Sigmoid colon (tissue), 3 donors: ENCODE data around the gene GPX3.

Source experiments
- POLR2A ChIP-seq, 2 donors: fragments of 450-650 bp; IDR thresholded peaks; one replicate each; pipeline ENCODE4 v1.6.1; 2016; ENCODE audit warnings: antibody characterized with exemption in 2 of 2, mild to moderate bottlenecking in 2 of 2, moderate library complexity in 2 of 2
- TF ChIP-seq, protein P1 (sequence below), 4 experiments: fragments of 450-650 bp in 3 of 4; fragments of 200-600 bp in 1 of 4; IDR thresholded peaks; one replicate each; pipeline ENCODE4 v1.5.1; 2016 to 2019; ENCODE audit warnings: antibody characterized with exemption in 4 of 4, mild to moderate bottlenecking in 3 of 4, moderate library complexity in 2 of 4

DNA sequence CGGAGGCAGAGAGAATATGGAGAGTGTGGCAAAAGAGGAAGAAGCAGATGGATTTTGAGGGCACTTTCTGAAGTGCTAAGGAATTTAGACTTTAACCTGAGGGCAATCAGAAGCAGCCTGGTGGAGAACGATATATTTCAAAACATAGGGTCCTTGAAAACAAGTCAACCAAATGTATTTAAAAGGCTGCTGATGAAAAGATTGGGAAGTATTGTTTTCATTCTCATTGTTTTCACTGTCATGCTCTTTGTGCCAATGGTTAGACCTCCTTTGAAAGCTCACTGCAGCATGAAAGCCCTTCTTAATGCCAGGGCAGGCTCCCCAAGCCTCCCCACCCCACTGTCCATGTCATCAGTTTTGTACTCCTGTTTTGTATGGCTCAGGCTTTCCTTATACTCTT is 2.5 kb upstream of the GPX3 start:
- TF ChIP-seq, protein P1, sequence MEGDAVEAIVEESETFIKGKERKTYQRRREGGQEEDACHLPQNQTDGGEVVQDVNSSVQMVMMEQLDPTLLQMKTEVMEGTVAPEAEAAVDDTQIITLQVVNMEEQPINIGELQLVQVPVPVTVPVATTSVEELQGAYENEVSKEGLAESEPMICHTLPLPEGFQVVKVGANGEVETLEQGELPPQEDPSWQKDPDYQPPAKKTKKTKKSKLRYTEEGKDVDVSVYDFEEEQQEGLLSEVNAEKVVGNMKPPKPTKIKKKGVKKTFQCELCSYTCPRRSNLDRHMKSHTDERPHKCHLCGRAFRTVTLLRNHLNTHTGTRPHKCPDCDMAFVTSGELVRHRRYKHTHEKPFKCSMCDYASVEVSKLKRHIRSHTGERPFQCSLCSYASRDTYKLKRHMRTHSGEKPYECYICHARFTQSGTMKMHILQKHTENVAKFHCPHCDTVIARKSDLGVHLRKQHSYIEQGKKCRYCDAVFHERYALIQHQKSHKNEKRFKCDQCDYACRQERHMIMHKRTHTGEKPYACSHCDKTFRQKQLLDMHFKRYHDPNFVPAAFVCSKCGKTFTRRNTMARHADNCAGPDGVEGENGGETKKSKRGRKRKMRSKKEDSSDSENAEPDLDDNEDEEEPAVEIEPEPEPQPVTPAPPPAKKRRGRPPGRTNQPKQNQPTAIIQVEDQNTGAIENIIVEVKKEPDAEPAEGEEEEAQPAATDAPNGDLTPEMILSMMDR (IDR thresholded peaks at IDR 0.05) = no peak
- TF ChIP-seq POLR2A (IDR thresholded peaks at IDR 0.05) = no peak
